Renal pelvis (tissue), 4 donors: Measurements from ENCODE around the gene MCOLN2. TPM values are rescaled to one million over a fixed set of nuclear protein-coding genes. Genes with fewer than 3 reads are reported as not detected.
"Not testable (repeated sequence)": the region's sequence is repeated elsewhere in the genome, so short reads cannot be mapped to it uniquely, and the experiment has no call there.

Source experiments
- DNase-seq: peaks from one replicate; pipeline ENCODE4 v3.0.0-alpha.2; 2013
- polyA plus RNA-seq, 3 donors: library from polyadenylated mRNA; unstranded; fragments of 120-200 nt; gene quantifications; one replicate each; pipeline ENCODE4 v1.2.1, GENCODE V29; 2013; ENCODE audit not compliant: insufficient read length in 3 of 3

The MCOLN2 gene
- polyA plus RNA-seq, 3 donors: 0.97 to 4.2 (median 1.5) TPM

DNA sequence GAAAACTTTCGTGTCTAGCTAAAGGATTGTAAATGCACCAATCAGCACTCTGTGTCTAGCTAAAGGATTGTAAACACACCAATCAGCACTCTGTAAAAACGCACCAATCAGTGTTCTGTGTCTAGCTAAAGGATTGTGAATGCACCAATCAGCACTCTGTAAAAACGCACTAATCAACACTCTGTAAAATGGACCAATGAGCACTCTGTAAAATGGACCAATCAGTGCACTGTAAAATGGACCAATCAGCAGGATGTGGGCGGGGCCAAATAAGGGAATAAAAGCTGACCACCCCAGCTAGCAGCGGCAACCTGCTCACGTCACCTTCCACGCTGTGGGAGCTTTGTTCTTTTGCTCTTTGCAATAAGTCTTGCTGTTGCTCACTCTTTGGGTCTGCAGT, 94.2 kb downstream of the MCOLN2 start:
- not testable (repeated sequence) for DNase-seq

DNA sequence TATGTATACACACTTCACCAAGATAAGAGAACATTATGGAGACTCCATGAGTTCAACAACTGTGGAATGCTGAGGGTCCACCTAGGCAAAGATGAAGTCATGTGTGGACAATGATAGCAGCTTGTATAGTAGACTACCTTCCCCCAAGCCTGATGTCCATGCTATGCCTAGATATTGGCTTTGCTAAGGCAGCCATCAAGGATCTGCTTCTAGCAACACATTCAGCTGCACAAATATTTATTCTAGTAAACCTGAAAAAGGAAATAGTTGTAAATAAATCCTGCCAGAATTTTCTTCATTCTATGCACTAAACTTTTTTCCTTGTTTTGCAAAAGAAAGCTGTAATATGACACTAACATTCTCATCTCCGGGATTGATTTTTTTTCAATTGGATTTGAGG, 96.9 kb downstream of the MCOLN2 start:
- no peak for DNase-seq

DNA sequence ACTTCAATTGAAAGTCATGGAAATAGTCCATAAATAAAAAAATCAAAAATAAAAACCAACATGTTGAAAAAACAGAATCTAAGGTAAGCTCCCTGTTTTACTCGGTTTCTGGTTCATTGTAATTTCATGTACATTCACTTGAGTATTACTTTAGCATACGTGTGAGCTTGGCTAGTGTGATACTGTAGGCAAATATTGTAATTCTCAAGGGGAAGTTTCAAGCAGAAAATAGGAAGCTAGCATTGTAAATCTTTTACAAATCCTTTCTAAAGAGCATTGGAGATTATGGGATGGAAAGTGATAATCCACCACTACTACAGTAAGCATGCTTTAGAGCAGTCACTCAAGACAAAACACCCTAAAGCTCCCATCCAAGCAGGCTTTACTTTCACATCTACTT, 100.6 kb downstream of the MCOLN2 start:
- no peak for DNase-seq

DNA sequence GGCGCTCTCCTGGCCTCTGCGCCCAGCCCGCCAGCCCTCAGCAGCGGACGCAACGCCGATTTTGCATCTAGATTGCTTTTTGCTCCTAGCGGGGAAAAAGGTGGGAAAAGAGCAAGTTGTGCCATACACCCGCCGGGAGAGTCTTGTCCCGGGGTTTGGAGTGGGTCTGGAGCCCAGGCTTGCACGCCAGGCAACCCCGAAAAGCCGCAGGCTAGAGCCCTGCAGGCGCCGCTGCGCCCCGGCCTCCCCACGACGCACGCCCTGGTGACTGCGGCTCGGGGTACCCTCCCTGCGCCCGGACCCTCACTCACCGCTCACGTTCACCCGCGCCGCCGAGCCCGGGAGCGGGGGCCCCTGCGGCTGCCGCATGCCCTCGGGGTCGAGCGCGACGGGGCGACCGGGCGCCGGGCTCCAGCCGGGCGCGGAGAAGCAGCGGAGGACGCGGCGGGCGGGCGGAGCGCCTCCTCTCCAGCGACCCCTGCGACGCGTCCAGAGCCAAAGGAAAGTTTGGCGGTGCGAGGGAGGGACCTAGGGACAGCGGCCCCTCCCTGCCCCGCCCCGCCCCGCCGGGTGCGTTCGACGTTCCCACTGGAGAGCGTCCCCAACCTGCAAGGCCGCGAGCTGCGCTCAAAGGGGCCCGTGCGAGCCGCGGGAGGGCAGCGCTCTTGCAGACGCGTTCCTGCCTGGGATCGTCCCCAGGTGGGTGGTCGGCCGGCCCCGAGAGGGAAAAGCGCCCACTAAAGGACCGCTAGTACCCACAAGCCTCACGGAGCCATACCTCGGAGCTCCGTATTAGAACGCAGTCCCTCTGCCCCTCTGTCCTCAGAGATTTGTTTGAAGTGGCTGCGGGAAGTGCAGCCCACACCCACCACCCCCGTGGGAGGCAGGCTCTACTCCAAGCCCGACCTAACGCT, 104.0 kb downstream of the MCOLN2 start, which contains the start of gene LPAR3:
TSS of gene LPAR3 (minus strand) at position 502 of the 914 bp plus-strand sequence. CDS start 27,086 bp downstream, outside the sequence.
- no peak for DNase-seq

DNA sequence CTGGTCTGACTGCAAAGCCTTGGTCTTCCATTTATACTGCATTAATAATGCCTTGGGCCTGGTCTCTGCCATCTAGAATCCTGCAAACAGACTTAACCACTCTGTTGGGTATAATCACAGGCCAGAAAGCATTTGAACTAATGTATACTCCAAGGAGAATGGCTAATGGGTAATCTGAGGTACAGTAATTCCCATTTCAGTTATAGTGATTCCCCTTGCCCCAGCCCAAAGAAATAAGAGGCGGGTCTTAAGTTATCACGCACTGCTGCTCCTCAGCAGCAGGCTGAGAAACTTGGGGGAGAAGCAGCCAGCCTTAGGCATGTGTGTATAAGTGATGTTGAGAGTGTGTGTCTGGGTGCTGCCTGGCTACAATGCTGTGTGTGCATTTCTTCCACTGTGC, 106.3 kb downstream of the MCOLN2 start:
- DNase-seq: no peak

DNA sequence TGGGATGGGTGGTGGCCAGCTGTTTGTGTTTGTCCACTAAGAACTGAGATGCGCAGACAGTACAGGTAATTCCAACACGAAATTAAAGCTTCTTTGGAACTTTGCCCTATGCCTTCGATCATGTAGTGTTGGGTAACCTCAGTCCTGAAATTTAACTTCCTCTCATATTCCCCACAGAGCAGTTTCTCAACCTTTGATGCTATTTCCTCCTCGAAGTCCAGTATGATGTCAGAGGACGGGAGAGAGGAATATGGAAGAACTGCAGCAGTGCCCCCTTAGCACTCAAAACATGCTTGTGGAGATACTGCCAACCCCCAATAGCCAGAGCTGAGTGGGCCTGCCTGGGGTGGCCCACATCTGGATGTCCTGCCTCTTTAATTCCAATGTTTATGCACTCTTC, 107.5 kb downstream of the MCOLN2 start:
- DNase-seq: no peak

DNA sequence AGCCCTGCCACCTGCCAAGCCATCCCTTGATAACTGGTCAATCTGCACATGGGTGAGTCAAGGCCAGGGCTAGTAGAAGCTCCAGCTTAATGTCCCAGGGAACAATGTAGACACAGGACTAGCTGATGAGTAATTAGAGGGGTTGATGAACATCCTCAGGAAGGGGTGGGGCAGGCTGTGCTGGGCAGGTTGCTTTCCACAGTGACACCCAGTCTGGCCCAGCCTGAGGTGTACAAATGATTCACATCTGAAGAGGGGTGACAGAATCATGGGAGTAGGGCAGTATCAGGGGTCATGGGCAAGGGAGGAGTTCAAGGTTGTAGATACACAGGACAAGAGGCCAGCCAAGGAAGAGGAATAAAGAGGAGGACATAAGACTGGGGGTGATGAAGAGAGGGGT, 108.2 kb downstream of the MCOLN2 start:
- no peak for DNase-seq

DNA sequence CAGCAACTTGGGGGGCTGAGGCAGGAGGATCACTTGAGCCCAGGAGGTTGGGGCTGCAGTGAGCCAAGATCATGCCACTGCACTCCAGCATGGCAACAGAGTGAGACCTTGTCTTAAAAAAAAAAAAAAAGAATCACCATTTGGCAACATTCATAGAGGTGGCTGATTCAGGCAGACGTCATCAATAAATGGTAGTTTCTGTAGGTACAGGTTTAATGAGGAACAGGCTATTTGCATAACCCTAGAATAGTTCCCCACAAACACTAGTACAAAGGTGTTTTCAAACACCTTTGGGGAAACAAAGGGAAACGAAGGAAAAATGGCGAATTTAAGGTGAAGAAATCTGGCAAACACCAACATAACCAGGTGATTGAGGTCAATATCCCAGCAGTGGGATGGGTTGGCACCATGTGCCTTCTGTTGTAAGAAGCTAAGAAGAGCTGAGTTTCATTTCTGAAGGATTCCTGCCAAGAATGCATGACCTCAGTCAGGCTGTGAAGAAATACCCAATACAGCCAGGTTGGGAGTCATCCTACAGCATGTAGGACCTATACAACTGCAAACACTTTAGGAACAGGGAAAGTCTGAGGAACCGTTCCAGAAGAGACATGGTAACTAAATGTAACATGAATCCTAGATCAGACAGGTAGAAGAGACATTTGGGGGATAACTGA, 109.5 kb downstream of the MCOLN2 start:
- no peak for DNase-seq

DNA sequence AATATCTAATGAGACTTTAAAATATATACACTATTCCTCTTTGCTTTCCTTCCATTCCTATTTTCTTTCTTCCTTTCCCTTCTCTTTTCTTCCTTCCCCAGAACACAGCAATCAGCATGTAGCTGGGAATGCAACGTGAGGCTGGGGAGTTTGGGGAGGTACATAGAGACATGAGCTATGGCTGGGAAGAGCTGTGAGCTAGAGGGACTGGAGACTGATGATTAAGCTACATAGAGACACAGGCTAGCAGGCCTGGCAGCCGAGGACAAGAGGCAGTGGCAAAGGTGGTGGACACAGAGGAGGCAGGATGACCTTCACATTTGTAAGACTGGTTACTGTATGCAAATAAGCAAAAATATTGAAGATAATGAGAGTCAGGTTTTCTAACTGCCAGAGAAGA, 111.4 kb downstream of the MCOLN2 start:
- no peak for DNase-seq

DNA sequence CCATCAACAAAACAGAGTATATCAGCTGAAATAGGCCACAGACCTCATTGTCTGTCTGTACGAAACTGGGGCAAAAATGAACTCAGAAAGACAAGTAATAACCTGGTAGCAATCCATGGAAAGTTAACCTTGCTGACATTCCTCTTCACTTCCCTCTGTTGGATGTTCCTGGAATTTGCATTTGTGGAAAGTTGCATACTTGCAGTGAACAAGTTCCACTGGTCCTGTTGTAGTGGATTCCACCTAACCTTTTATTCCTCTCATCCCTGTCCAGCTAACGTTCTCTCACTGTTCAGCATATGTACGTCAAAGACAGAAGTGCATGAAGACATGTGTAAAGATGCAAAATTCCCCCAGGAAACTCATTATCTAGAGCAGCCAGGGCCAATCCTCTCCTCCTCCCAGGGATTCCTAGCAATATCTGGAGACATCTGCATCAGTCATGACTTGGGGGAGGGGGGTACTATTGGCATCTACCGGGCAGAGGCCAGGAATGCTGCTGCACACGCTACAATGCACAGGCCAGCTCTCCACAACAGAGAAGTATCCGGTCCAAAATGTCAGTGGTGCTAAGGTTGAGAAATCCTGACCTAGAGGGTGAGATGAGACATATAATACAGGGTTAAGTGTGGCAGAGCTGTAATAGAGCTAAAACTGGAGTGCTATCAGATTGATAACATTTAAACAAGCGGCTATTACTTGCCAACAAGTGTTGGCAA, 112.1 kb downstream of the MCOLN2 start:
- no peak for DNase-seq

DNA sequence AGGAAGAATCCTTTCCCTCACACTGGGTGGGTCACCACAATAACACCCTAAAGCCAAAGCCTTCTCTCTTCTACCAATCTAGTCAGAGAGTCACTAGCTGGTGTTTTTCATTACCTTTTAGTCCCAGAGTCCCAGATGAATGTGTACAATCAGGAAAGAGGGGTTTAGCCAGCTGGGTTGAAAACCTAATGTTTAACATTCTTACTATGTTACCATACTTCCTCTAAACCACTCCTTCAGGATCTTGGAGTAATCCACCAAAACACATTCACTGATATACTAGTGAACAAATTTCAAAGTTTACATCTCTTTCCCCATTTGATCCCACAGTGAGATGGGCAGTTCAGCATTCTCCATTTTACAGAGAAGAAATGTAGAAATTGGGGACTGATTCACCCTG, 113.6 kb downstream of the MCOLN2 start:
- DNase-seq: no peak

DNA sequence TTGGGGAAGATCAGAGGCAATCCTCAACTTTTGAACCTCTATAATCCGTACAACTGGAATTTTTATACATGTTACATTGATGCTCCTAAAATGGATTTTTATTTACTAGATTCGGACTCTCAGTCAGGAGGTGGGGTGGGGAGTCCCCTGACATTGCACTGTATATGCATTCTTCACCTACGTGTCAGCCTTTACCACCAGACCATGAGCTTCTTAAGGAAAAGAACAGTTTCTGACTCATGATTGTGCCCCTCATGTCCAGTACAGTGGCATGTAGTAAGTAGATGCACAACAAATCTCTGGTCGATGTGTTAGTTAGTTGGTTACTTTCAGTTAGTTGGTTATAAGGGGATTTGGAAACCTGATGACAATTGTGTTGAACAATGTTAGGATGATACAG, 119.3 kb downstream of the MCOLN2 start:
- no peak for DNase-seq

DNA sequence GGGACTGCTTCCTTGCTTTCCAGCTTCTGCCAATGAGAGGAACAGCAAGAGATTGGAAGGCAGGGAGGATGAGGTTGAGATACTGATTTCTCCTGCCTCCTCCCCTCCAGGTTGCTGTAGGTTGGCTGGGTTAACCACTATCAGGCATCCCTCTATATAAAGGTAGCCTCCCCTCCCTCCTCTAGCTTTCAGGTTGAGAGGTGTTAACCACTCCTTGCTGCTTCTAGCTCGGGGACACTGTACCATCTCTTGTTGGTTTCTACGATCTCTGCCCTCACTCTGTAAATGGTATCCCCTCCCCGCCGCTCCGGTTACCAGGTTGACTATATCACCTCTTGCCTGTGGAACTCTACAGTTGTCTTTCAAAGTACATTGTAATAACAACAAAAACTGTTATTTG, 120.6 kb downstream of the MCOLN2 start:
- no peak for DNase-seq

Other genes starting within 250 kb of the MCOLN2 start
- 1 to 10 TPM in 2 of 3 donors, under 1 TPM in 1; 0.87 to 2.4 (median 1.2) TPM for gene LPAR3, start 103.9 kb downstream of the MCOLN2 start, polyA plus RNA-seq
- 10 to 100 TPM in 2 of 3 donors, 1 to 10 TPM in 1; 8.1 to 22.7 (median 17.1) TPM for gene MCOLN3, start 51.4 kb upstream of the MCOLN2 start, polyA plus RNA-seq
- gene SYDE2, start 203.9 kb upstream of the MCOLN2 start, polyA plus RNA-seq: 10 to 100 TPM in 2 of 3 donors, 1 to 10 TPM in 1; 6.8 to 12.0 (median 10.4) TPM